ENCODE measurements around the gene VMP1. TPM values are rescaled to one million over a fixed set of nuclear protein-coding genes. Genes with fewer than 3 reads are reported as not detected.

Gene VMP1
- total RNA-seq, 2 experiments from 2014 or later = 29.2 to 38.0 TPM

DNA sequence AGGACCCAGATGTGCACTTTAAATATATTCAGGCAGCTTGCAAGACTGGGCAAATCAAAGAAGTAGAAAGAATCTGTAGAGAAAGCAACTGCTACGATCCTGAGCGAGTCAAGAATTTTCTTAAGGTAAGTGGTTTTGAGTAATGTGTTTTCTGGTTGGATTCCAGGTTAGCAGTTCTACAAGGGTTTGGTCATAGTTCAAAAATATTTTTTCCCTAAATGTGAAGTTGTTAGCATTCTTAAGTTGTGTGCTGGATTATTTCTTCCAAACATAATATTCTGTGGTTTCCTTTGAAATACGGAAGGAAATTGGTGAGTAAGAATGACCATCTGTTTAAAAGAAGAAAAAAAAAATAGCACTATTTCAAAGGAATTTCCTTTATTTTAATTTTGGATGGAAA is 38.6 kb upstream of the VMP1 start:
- ChIA-PET POLR2A (interaction anchor here (1.5 to 2.9 kb wide), 2 partner anchors 8 to 39 kb away, joined by 3 to 9 read pairs; partner anchors contain the start of gene VMP1), CTCF (ENCODE audit: unreplicated experiment) (no interaction called here)

DNA sequence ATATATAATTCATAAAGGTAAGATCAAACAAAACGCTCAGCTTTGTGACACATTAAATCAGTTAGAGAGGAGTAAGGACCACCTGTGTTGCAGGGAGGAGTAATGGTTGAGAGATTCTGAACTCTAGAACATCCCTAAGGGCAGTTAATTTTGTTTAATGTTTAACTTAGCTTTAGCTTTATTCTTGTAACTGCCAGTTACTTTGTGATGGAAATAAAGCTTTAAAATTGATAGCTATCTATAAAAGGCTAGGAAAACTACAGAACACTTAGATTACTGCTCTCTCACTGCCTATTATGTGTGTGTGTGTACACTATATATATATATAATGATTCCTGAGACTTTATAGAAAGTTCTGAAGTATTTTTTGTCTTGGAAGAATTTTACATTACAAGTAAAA is 38.0 kb upstream of the VMP1 start:
- CTCF ChIA-PET (ENCODE audit: unreplicated experiment) = no interaction called here
- no peak overlapping the region for H3K4me2 ChIP-seq (ENCODE audit: low read length)
- POLR2A ChIA-PET = interaction anchor here (0.6 to 2.9 kb wide), 6 partner anchors 9 to 48 kb away, joined by 3 to 16 read pairs (median 6); partner anchors contain the start of gene VMP1
- H3K36me3 ChIP-seq (ENCODE audit: insufficient read depth, low read length) = peaks cover 96% of the 10 kb centered on the region
- BruUV-seq (replicated peaks) = no TSS peak
- H3K27ac ChIP-seq (ENCODE audit: low read depth, low read length, poor library complexity, severe bottlenecking) = no peak overlapping the region
- 0 out of 2 replicates have a peak, but pooled peaks cover 9% of the 10 kb centered on the region for H4K20me1 ChIP-seq (ENCODE audit: insufficient read depth, low read length)
- H2AFZ ChIP-seq (ENCODE audit: low read length) = no peak overlapping the region
- intact Hi-C loops (cut with micrococcal nuclease; ENCODE audit: unreplicated experiment) = no loop called here
- H3K4me3 ChIP-seq (ENCODE audit: low read depth, low read length, poor library complexity, severe bottlenecking) = no peak overlapping the region
- DNase-seq (ENCODE audit: low spot score) = no peak
- H3K4me1 ChIP-seq (ENCODE audit: insufficient read depth, low read length, poor library complexity, severe bottlenecking) = no peaks in the 10 kb centered on the region
- no peaks in the 10 kb centered on the region for H3K9me3 ChIP-seq (ENCODE audit: low read length)
- TF ChIP-seq EZH2phosphoT487 (IDR thresholded peaks at IDR 0.05; ENCODE audit: borderline replicate concordance, low read depth, low read length) = no peak
- TF ChIP-seq CTCF (conservative IDR thresholded peaks at IDR 0.05; ENCODE audit: low read length) = no peak
- peaks cover 2% of the 10 kb centered on the region; the same call in 1 of the 2 replicates for H3K79me2 ChIP-seq (ENCODE audit: insufficient read depth, low read depth, low read length)
- H3K9me2 ChIP-seq (ENCODE audit: insufficient read depth, low read length) = no peaks in the 10 kb centered on the region

More for the DNA sequence above, 38.6 kb upstream of the VMP1 start:
- H3K4me1 ChIP-seq (ENCODE audit: insufficient read depth, low read length, poor library complexity, severe bottlenecking) = no peaks in the 10 kb centered on the region
- no peak overlapping the region for H3K4me2 ChIP-seq (ENCODE audit: low read length)
- BruUV-seq (replicated peaks) = no TSS peak
- no peaks in the 10 kb centered on the region for H3K9me3 ChIP-seq (ENCODE audit: low read length)
- no peak overlapping the region for H2AFZ ChIP-seq (ENCODE audit: low read length)
- no peaks in the 10 kb centered on the region for H3K9me2 ChIP-seq (ENCODE audit: insufficient read depth, low read length)
- H4K20me1 ChIP-seq (ENCODE audit: insufficient read depth, low read length) = 0 out of 2 replicates have a peak, but pooled peaks cover 9% of the 10 kb centered on the region
- no peak overlapping the region for H3K27ac ChIP-seq (ENCODE audit: low read depth, low read length, poor library complexity, severe bottlenecking)
- peaks cover 96% of the 10 kb centered on the region for H3K36me3 ChIP-seq (ENCODE audit: insufficient read depth, low read length)
- H3K79me2 ChIP-seq (ENCODE audit: insufficient read depth, low read depth, low read length) = peaks cover 2% of the 10 kb centered on the region; the same call in 1 of the 2 replicates
- no peak for DNase-seq (ENCODE audit: low spot score)
- TF ChIP-seq EZH2phosphoT487 (IDR thresholded peaks at IDR 0.05; ENCODE audit: borderline replicate concordance, low read depth, low read length) = no peak
- TF ChIP-seq CTCF (conservative IDR thresholded peaks at IDR 0.05; ENCODE audit: low read length) = no peak
- H3K4me3 ChIP-seq (ENCODE audit: low read depth, low read length, poor library complexity, severe bottlenecking) = no peak overlapping the region
- intact Hi-C loops (cut with micrococcal nuclease; ENCODE audit: unreplicated experiment) = no loop called here

GRCh38 chr17:59669944-59670343 is 37.5 kb upstream of the VMP1 start:
- no peak for DNase-seq (ENCODE audit: low spot score)
- Histone ChIP-seq H3K36me3 (ENCODE audit: insufficient read depth, low read length) (peaks cover 96% of the 10 kb centered on the region), H3K9me2 (ENCODE audit: insufficient read depth, low read length) (no peaks in the 10 kb centered on the region), H3K4me3 (ENCODE audit: low read depth, low read length, poor library complexity, severe bottlenecking) (no peak overlapping the region), H3K4me2 (ENCODE audit: low read length) (no peak overlapping the region), H3K27ac (ENCODE audit: low read depth, low read length, poor library complexity, severe bottlenecking) (no peak overlapping the region), H3K79me2 (ENCODE audit: insufficient read depth, low read depth, low read length) (peaks cover 2% of the 10 kb centered on the region; the same call in 1 of the 2 replicates), H4K20me1 (ENCODE audit: insufficient read depth, low read length) (0 out of 2 replicates have a peak, but pooled peaks cover 9% of the 10 kb centered on the region), H3K9me3 (ENCODE audit: low read length) (no peaks in the 10 kb centered on the region), H2AFZ (ENCODE audit: low read length) (no peak overlapping the region), H3K4me1 (ENCODE audit: insufficient read depth, low read length, poor library complexity, severe bottlenecking) (no peaks in the 10 kb centered on the region)
- POLR2A ChIA-PET = interaction anchor here (0.6 to 2.9 kb wide), 12 partner anchors 7 to 210 kb away, joined by 3 to 16 read pairs (median 4); partner anchors contain the start of gene VMP1
- CTCF ChIA-PET (ENCODE audit: unreplicated experiment) = no interaction called here
- TF ChIP-seq CTCF (conservative IDR thresholded peaks at IDR 0.05; ENCODE audit: low read length) = no peak
- TF ChIP-seq EZH2phosphoT487 (IDR thresholded peaks at IDR 0.05; ENCODE audit: borderline replicate concordance, low read depth, low read length) = no peak
- no TSS peak for BruUV-seq (replicated peaks)
- intact Hi-C loops (cut with micrococcal nuclease; ENCODE audit: unreplicated experiment) = loop anchor here (5.0 kb wide), 1 partner anchor 48 kb away; no protein-coding TSS in a partner anchor

Measured in OCI-LY7 (cell line).